NT2/D1 (cell line): Measurements from ENCODE around the gene UQCRHL.

Experiments
- YY1 ChIP-seq: IDR thresholded peaks from 2 replicates; pipeline ENCODE4 v1.6.1; 2011; ENCODE audit not compliant: insufficient read length, insufficient read depth
- ZNF274 ChIP-seq: IDR thresholded peaks from 2 replicates; pipeline ENCODE4 v1.6.1; 2011; ENCODE audit warnings: mild to moderate bottlenecking, low read depth, low read length

DNA sequence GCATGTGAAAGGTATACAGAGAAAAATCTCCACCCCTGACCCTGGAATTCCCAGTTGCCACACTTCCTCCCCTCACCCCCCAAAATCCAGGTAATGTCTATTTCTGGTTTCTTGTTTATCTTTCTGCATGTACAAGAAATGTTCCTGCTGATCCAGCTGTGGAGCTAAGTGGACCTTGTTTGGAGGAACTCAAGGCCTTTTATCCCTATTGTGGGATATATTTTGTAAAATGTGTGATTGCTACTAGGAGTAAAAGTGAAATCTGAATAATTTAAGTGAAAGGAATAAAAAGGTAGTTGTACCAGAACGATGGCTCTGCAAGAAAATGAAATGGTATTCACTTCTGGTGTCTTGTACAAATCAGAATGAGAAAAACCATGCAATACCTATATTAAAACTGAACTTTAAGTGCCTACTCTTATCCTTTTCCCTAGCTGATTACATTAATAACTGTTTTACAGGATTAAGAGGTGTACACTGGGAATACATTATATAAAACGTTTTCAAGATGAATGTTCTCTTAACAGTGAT lies 43.1 kb upstream of the UQCRHL start:
- TF ChIP-seq YY1: no peak
- TF ChIP-seq ZNF274: no peak
